Measurements from ENCODE around the gene CUL2. TPM values are rescaled to one million over a fixed set of nuclear protein-coding genes. Genes with fewer than 3 reads are reported as not detected.

The CUL2 gene
- total and polyA plus RNA-seq, 2 donors = 19.0 to 41.0 TPM

GRCh38 chr10:35025916-35026315 is 64.2 kb downstream of the CUL2 start:
- DNase-seq (ENCODE audit: extremely low spot score) = no peak
- Histone ChIP-seq H3K4me3 (ENCODE audit: low read depth, low read length) (no peak overlapping the region), H3K36me3 (ENCODE audit: insufficient read depth) (no peaks in the 10 kb centered on the region), H3K4me1 (ENCODE audit: insufficient read depth) (no peaks in the 10 kb centered on the region), H3K27ac (ENCODE audit: low read depth) (no peak overlapping the region)

DNA sequence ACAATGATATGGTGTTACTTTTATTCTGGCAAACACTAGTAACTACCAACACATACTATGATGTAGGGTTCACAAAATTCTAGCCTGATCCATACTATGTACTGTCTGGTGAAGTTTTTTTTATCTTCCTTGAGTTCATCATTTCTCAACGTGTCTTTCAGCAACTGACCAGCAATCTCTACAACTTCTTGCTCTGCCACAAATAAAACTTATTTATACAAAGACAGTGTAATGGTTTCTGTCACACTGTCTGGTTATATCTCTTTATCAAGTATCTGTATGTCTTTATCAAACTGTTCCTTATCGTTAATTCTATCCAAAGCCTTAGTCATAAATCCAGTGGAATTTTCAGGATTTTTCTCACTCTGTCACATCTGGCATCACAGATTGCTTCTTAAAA is 69.7 kb downstream of the CUL2 start:
- DNase-seq (ENCODE audit: extremely low spot score) = no peak
- H3K36me3 ChIP-seq (ENCODE audit: insufficient read depth) = no peaks in the 10 kb centered on the region
- 29% methylated on average over 2 of the region's 2 CpGs for WGBS

DNA sequence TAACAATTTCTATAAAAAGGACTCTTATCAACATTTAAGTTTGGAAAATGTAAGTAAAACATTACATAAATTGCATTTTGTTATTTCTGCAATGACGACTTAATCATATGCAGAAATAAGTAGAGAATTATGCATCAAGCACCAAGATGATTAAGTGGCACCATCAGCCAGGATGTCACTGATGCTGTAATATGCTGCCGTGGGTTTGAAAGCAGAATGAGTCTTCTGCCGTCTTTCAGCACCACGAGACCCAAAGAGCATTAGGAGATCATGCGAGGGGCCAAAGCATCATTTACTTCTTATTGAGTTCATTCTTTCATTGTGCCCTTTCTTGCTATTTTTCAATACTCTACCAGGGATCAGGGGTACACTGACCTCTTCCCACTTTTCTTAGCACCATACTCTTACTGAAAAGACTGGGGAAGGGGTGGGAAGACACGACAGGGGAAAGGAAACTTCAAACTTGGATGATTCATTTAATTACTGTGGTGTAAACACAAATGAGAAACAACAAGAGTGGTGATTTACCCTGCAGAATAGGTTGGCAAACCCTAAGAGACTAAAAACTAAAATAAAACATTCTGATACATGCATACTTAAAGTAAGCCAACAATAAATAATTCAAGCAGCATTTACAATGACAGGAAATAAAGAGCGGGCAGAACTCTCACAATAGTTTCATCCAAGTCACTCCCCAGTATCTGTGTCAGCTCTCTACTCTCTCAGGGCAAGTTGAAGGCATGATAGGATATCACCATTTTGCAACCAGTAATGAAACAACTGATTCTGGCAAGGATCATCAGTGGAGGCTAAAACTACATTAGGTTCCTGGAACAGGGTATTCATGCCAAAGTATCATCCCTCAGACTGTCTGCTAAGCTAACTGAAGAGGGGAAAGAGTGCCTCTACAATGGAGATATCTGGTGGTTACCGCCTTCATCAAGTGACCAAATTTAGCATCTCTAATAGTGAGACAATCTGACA is 70.8 kb downstream of the CUL2 start:
- no peak for DNase-seq (ENCODE audit: extremely low spot score)
- Histone ChIP-seq H3K36me3 (ENCODE audit: insufficient read depth) (peaks cover 1% of the 10 kb centered on the region), H3K4me1 (ENCODE audit: insufficient read depth) (no peaks in the 10 kb centered on the region), H3K27ac (ENCODE audit: low read depth) (no peak overlapping the region), H3K4me3 (ENCODE audit: low read depth, low read length) (no peak overlapping the region)
- 69% methylated on average over 8 of the region's 8 CpGs for WGBS

More for the DNA sequence above, 69.7 kb downstream of the CUL2 start:
- H3K4me1 ChIP-seq (ENCODE audit: insufficient read depth) = no peaks in the 10 kb centered on the region
- H3K4me3 ChIP-seq (ENCODE audit: low read depth, low read length) = no peak overlapping the region
- no peak overlapping the region for H3K27ac ChIP-seq (ENCODE audit: low read depth)

DNA sequence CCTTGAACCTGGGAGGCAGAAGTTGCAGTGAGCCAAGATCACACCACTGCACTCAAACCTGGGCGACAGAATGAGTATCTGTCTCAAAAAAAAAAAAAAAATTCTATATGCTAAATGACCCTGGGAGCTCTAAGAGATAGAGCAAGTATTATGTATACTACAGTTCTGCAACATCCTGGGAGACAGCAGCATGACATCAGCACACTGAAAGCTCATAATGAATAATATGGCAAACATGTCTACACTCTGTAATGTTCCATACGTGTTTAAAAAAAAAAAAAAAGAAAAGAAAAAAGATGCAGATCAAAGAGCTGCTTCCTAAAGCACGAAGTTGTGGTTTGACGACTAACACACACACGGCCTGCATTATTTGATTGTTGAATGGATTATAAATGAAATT is 72.5 kb downstream of the CUL2 start:
- Histone ChIP-seq H3K27ac (ENCODE audit: low read depth) (no peak overlapping the region), H3K36me3 (ENCODE audit: insufficient read depth) (peaks cover 1% of the 10 kb centered on the region), H3K4me3 (ENCODE audit: low read depth, low read length) (no peak overlapping the region), H3K4me1 (ENCODE audit: insufficient read depth) (no peaks in the 10 kb centered on the region)
- no peak for DNase-seq (ENCODE audit: extremely low spot score)
- 87% methylated on average over 5 of the region's 5 CpGs for WGBS

DNA sequence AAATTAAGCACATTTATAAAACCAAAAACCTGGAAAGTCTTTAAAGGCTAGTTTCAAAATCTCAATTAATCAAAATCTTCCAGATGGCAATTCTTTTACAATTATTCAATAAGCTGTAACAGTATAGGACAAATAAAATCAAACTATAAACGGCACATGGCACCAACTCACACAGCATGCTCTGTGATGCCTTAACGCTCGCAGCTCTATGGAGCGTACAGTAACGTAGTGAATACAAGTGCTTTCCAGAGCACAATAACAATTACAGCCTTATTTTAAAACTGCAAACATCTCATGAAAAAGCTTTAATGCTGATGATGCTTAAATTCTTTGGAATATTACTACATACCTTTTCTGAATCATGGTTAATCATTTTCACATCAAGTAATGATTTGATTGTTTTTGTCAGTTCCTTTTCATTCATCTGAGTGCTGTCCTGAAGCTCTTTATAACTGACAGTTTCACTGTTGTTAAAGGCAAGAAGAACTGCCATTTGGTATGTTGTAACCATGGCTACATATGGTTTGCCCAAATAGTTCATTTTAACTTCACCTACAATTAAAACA is 74.2 kb downstream of the CUL2 start:
- WGBS = 93% methylated on average over 5 of the region's 5 CpGs
- Histone ChIP-seq H3K4me3 (ENCODE audit: low read depth, low read length) (no peak overlapping the region), H3K36me3 (ENCODE audit: insufficient read depth) (peaks cover 4% of the 10 kb centered on the region), H3K4me1 (ENCODE audit: insufficient read depth) (no peaks in the 10 kb centered on the region), H3K27ac (ENCODE audit: low read depth) (no peak overlapping the region)
- no peak for DNase-seq (ENCODE audit: extremely low spot score)

DNA sequence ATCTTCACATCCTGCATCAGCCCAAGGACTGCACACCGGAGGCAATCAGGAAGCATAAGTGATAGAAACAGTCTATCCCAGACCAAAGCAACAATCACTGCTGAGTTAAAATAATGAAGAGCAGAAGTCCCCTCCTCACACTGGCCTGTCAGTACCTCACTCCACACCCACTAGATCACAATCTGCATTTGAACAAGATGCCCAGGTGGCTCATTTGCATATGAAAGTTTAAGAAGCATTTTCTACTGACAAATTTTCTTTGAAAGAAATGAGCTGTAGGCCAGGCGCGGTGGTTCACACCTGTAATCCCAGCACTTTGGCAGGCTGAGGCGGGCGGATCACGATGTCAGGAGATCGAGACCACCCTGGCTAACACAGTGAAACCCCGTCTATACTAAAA is 77.4 kb downstream of the CUL2 start:
- 89% methylated on average over 8 of the region's 8 CpGs for WGBS
- DNase-seq (ENCODE audit: extremely low spot score) = no peak
- Histone ChIP-seq H3K4me3 (ENCODE audit: low read depth, low read length) (no peak overlapping the region), H3K27ac (ENCODE audit: low read depth) (no peak overlapping the region), H3K36me3 (ENCODE audit: insufficient read depth) (peaks cover 4% of the 10 kb centered on the region), H3K4me1 (ENCODE audit: insufficient read depth) (no peaks in the 10 kb centered on the region)

DNA sequence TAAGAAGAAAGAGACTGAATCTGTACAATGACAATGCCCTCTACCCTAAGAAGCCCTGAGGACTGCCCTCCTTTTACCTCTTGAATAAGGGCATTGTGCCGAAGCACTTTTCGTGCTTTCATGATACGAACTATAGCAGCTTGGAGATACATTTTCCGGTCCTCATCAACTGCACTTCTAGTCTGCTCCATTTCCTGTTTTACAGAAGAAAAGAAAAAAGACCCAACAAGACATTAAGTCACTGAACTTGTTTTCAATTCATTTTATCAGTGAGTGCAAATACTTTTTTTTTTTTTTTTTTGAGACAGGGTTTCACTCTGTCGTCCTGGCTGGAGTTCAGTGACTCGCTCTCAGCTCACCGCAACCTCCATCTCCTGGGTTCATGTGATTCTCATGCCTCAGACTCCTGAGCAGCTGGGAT is 78.4 kb downstream of the CUL2 start:
- Histone ChIP-seq H3K27ac (ENCODE audit: low read depth) (no peak overlapping the region), H3K4me1 (ENCODE audit: insufficient read depth) (no peaks in the 10 kb centered on the region), H3K4me3 (ENCODE audit: low read depth, low read length) (no peak overlapping the region), H3K36me3 (ENCODE audit: insufficient read depth) (peaks cover 4% of the 10 kb centered on the region)
- DNase-seq (ENCODE audit: extremely low spot score) = no peak
- 92% methylated on average over 7 of the region's 7 CpGs for WGBS

GRCh38 chr10:35007858-35008301 is 82.3 kb downstream of the CUL2 start:
- H3K4me1 ChIP-seq (ENCODE audit: insufficient read depth) = no peaks in the 10 kb centered on the region

GRCh38 chr10:35006836-35007235 is 83.3 kb downstream of the CUL2 start:
- Histone ChIP-seq H3K4me1 (ENCODE audit: insufficient read depth) (no peaks in the 10 kb centered on the region), H3K4me3 (ENCODE audit: low read depth, low read length) (no peak overlapping the region), H3K27ac (ENCODE audit: low read depth) (no peak overlapping the region), H3K36me3 (ENCODE audit: insufficient read depth) (no peaks in the 10 kb centered on the region)
- no peak for DNase-seq (ENCODE audit: extremely low spot score)
- WGBS = 83% methylated on average over 4 of the region's 4 CpGs

More at GRCh38 chr10:35007858-35008301, 82.3 kb downstream of the CUL2 start:
- peaks cover 2% of the 10 kb centered on the region for H3K36me3 ChIP-seq (ENCODE audit: insufficient read depth)
- no peak for DNase-seq (ENCODE audit: extremely low spot score)
- no peak overlapping the region for H3K4me3 ChIP-seq (ENCODE audit: low read depth, low read length)
- H3K27ac ChIP-seq (ENCODE audit: low read depth) = no peak overlapping the region
- 95% methylated on average over 4 of the region's 4 CpGs for WGBS

DNA sequence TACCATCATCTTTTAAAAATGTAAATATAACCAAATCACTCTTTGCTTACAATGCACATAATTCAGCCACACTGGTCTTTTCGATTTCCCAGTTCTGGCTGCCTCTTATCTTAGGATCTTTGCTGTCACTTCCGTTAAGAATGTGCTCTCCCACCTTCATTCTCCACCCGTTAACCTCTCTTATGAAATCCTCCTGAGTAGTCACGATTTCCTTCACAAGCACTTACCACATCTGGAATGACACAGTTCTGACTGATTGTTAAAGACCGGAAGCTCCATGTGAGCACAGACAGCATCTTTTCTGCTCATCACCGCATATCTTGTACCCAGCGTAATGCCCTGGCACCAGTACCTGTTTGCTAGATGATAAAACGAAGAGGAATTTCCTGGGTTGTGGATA is 84.3 kb downstream of the CUL2 start:
- DNase-seq (ENCODE audit: extremely low spot score) = no peak
- Histone ChIP-seq H3K27ac (ENCODE audit: low read depth) (no peak overlapping the region), H3K4me3 (ENCODE audit: low read depth, low read length) (no peak overlapping the region), H3K4me1 (ENCODE audit: insufficient read depth) (no peaks in the 10 kb centered on the region), H3K36me3 (ENCODE audit: insufficient read depth) (no peaks in the 10 kb centered on the region)
- WGBS = 58% methylated on average over 8 of the region's 8 CpGs

GRCh38 chr10:35004651-35005050 is 85.5 kb downstream of the CUL2 start:
- H3K4me3 ChIP-seq (ENCODE audit: low read depth, low read length) = no peak overlapping the region
- no peak overlapping the region for H3K27ac ChIP-seq (ENCODE audit: low read depth)
- 89% methylated on average over 3 of the region's 3 CpGs for WGBS
- DNase-seq (ENCODE audit: extremely low spot score) = no peak
- H3K4me1 ChIP-seq (ENCODE audit: insufficient read depth) = no peaks in the 10 kb centered on the region
- no peaks in the 10 kb centered on the region for H3K36me3 ChIP-seq (ENCODE audit: insufficient read depth)

DNA sequence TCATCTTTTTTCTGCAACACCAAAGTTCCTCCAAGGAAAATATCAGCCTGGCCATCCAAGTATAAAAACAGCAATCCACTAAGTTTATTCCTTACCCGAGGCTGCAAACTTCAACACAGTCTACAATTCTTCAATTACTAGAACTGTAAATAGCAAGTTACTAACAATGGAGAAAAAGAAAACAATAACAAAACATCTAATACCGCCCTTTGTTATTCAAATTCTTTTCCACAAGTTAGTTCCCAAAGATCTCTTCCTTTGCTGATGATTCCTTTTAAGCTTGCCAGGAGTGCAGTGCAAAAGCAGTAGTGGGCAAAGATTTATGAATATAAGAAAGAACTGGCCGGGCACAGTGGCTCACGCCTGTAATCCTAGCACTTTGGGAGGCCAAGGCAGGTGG is 86.2 kb downstream of the CUL2 start:
- H3K36me3 ChIP-seq (ENCODE audit: insufficient read depth) = no peaks in the 10 kb centered on the region
- DNase-seq (ENCODE audit: extremely low spot score) = no peak
- H3K4me1 ChIP-seq (ENCODE audit: insufficient read depth) = no peaks in the 10 kb centered on the region
- H3K27ac ChIP-seq (ENCODE audit: low read depth) = no peak overlapping the region
- WGBS = 83% methylated on average over 4 of the region's 4 CpGs
- no peak overlapping the region for H3K4me3 ChIP-seq (ENCODE audit: low read depth, low read length)

DNA sequence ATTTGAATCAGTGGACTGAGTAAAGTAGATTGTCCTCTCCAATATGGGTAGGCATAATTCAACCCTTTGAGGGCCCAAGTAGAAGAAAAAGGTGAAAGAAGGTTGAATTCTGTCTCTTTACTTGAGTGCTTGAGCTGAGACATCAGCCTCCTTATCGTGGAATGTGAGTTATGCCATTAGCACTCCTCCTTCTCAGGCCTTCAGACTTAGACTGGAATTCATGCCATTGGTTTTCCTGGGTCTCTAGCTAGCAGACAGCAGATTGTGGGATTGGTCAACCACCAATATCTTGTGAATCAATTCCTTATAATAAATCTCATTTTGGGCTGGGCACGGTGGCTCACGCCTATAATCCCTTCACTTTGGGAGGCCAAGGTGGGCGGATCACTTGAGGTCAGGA is 89.2 kb downstream of the CUL2 start:
- Histone ChIP-seq H3K4me3 (ENCODE audit: low read depth, low read length) (no peak overlapping the region), H3K36me3 (ENCODE audit: insufficient read depth) (no peaks in the 10 kb centered on the region), H3K27ac (ENCODE audit: low read depth) (no peak overlapping the region), H3K4me1 (ENCODE audit: insufficient read depth) (no peaks in the 10 kb centered on the region)
- DNase-seq (ENCODE audit: extremely low spot score) = no peak
- 89% methylated on average over 4 of the region's 4 CpGs for WGBS

DNA sequence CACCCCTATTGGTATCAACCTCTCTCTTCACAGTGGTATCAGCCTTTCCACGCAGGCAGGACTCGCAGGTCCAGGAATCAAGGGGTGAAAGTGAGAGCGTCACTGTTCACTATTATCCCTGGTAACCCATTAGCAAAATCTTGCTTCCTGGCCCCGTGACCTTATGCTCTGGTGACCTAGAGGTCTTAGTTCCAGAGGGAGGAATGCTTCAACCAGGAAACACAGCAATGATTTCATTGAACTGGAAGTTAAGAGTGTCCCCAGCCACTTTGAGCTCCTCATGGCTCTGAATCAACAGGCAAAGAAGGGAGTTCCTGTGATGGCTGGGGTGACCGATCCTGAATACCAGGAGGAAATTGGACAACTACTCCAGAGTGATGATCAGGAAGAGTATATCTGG is 90.6 kb downstream of the CUL2 start:
- Histone ChIP-seq H3K4me3 (ENCODE audit: low read depth, low read length) (no peak overlapping the region), H3K4me1 (ENCODE audit: insufficient read depth) (no peaks in the 10 kb centered on the region), H3K27ac (ENCODE audit: low read depth) (no peak overlapping the region), H3K36me3 (ENCODE audit: insufficient read depth) (no peaks in the 10 kb centered on the region)
- DNase-seq (ENCODE audit: extremely low spot score) = no peak
- WGBS = 92% methylated on average over 5 of the region's 5 CpGs

Measured in urinary bladder (tissue), 4 donors.